Psoas muscle (tissue), 8 donors: Measurements from ENCODE around the gene PRRT3. TPM values are rescaled to one million over a fixed set of nuclear protein-coding genes. Genes with fewer than 3 reads are reported as not detected.

Experiments used
- ATAC-seq, 4 donors: fragments of 200-7000 bp; cut with Tn5 transposase; one replicate each; pipeline ENCODE4 v1.9.1; 2020; ENCODE audit warnings: moderate library complexity in 3 of 4, mild to moderate bottlenecking in 2 of 4
- DNase-seq, 2 donors: peaks; one replicate each; pipeline ENCODE4 v3.0.0-alpha.2; 2020
- H3K27ac ChIP-seq: fragments of 200-600 bp; one replicate; pipeline ENCODE4 v1.8.0; 2022
- H3K27me3 ChIP-seq, 3 donors: fragments of 200-600 bp in 1 of 3; one replicate each; pipeline versions ENCODE4 v1.6.1 to v1.8.0; 2013 to 2022; ENCODE audit warnings: low read length in 2 of 3, mild to moderate bottlenecking in 2 of 3, moderate library complexity in 1 of 3; ENCODE audit not compliant: insufficient read depth in 3 of 3
- H3K36me3 ChIP-seq, 2 donors: fragments of 200-600 bp in 1 of 2; one replicate each; pipeline versions ENCODE4 v1.6.1 to v1.8.0; 2013 to 2022; ENCODE audit warnings: low read depth in 1 of 2, mild to moderate bottlenecking in 1 of 2, moderate library complexity in 1 of 2; ENCODE audit not compliant: insufficient read depth in 1 of 2
- H3K4me1 ChIP-seq: fragments of 200-600 bp; one replicate; pipeline ENCODE4 v1.8.0; 2022
- H3K4me3 ChIP-seq: fragments of 200-600 bp; one replicate; pipeline ENCODE4 v1.8.0; 2022; ENCODE audit warnings: mild to moderate bottlenecking
- H3K9me3 ChIP-seq: fragments of 200-600 bp; one replicate; pipeline ENCODE4 v1.8.0; 2022
- WGBS, 3 donors: extraction: QIAGEN DNeasy Blood & Tissue Kit; methylation state at CpG; one replicate each; pipeline versions ENCODE4 v1.1.6 to v1.1.7; 2013; 5-methylcytosine and 5-hydroxymethylcytosine counted together
- intact Hi-C, 2 donors: fragments of 100-400 bp; cut with DNase I; formaldehyde crosslinking; loops; one replicate each; pipeline versions ENCODE4 v1.11.0 to v1.14.2; 2022
- long read RNA-seq, 2 donors: library from polyadenylated mRNA; unstranded; transcript quantifications; one replicate each; pipeline ENCODE4 v2.0.0, GENCODE V29; 2021
- polyA plus RNA-seq, 3 donors: library from polyadenylated mRNA; stranded (reverse); fragments of 200-250 nt; gene quantifications; one replicate each; pipeline ENCODE4 v1.2.3, GENCODE V29; 2013
- total RNA-seq, 4 donors: library from RNA; stranded (reverse); fragmentation: NEBNext Ultra II Directional in 2 of 4; extraction: Animal tissue kit (Norgen Biotek cat#: 25700) in 2 of 4; gene quantifications; one replicate each; pipeline versions ENCODE4 v1.2.1 to v1.2.4, GENCODE V29; 2021 to 2023
- TF ChIP-seq, protein P1 (sequence below): fragments of 200-600 bp; IDR thresholded peaks from one replicate; pipeline ENCODE4 v1.8.0; 2022; ENCODE audit warnings: antibody characterized with exemption
- donor health status: healthy with polysubstance abuse.
- donor health status: DM: no; HTN: no; CAD: no; lungs with moderate emphysema.
- donor health status: Bipolar disorder and iron deficiency.
- donor health status: healthy.
- donor health status: DM: yes; HTN: yes; CAD: no.
- donor health status: DM: no; HTN: no; CAD: no.
- donor health status: DM: no; HTN: no; CAD: no.
- donor health status: DM: yes; HTN: yes; CAD: no.

Gene PRRT3
- 1 to 10 TPM; 1.3 to 1.9 (median 1.6) TPM for total RNA-seq
- polyA plus RNA-seq, result 1 to 10 TPM in 1 of 3 donors, under 1 TPM in 2; 0.55 to 4.0 (median 0.65) TPM
- long read RNA-seq, donor 1, partial matches to known transcripts, result 2 of 3 reads
- long read RNA-seq, donor 1, other reads (novel, unspliced or antisense), result 1 of 3 reads
- long read RNA-seq, donor 2, partial matches to known transcripts, result 0 of 15 reads
- long read RNA-seq, donor 2, other reads (novel, unspliced or antisense), result 15 of 15 reads

DNA sequence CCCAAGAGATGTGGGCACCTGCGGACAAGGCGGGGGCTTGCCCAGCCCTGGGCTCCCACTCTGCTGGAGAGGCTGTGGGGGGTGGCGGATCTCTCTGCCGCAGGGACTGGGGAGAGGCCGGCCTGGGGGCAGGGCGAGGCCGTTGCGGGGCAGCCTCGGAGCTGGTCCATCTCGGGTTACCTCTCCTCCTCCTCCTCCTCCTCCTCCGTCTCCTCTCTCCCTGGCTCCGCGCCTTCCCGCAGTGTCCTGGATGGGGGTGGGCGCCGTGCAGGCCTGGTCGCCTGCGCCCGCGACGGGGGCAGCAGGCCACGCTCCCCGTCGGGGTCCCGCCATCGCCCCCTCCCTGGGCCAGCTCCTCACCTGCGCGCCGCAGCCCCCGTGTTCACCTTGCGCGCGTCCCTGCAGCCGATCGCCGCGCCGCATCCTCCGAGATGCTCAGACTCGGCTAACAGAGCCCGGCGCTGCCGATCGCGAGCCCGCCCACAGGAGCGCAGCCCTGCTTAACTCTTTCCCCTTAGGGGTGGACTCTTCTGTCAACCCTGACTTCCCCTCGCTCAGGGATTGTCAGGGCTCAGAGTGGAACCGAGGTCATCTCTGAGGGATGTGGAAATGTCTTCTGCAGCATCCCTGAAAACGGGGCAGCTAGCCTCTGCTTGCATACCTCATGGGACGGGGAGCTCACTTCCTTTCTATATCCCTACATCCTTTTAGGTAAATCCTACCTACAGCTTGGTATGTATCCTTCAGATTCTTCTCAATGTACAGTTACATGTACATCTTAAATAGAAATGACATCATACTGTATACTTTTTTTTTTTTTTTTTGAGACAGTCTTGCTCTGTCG is at the start of gene PRRT3:
Gene PRRT3, minus strand, starts transcription at position 447 of the 844 bp plus-strand sequence. CDS start 2,293 bp downstream, outside the sequence.
- Histone ChIP-seq H3K36me3 (peaks cover 0 to 24% of the 10 kb centered on the region in 2 donors), H3K9me3 (no peaks in the 10 kb centered on the region), H3K27ac (no peak within 1 kb of the TSS), H3K27me3 (no peaks in the 10 kb centered on the region), H3K4me3 (peak within 1 kb of the TSS; percentile 64), H3K4me1 (peaks cover 19% of the 10 kb centered on the region)
- DNase-seq (peak in 1 of 2 donors; percentile 69), ATAC-seq (peak; percentile 42 to 49 (median 42))
- TF ChIP-seq, protein P1, sequence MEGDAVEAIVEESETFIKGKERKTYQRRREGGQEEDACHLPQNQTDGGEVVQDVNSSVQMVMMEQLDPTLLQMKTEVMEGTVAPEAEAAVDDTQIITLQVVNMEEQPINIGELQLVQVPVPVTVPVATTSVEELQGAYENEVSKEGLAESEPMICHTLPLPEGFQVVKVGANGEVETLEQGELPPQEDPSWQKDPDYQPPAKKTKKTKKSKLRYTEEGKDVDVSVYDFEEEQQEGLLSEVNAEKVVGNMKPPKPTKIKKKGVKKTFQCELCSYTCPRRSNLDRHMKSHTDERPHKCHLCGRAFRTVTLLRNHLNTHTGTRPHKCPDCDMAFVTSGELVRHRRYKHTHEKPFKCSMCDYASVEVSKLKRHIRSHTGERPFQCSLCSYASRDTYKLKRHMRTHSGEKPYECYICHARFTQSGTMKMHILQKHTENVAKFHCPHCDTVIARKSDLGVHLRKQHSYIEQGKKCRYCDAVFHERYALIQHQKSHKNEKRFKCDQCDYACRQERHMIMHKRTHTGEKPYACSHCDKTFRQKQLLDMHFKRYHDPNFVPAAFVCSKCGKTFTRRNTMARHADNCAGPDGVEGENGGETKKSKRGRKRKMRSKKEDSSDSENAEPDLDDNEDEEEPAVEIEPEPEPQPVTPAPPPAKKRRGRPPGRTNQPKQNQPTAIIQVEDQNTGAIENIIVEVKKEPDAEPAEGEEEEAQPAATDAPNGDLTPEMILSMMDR, result no peak
- intact Hi-C loops, result no loop called here
- 2 to 4% (median 4%) methylated on average over 32 to 52 of the region's 52 CpGs for WGBS, 3 donors

DNA sequence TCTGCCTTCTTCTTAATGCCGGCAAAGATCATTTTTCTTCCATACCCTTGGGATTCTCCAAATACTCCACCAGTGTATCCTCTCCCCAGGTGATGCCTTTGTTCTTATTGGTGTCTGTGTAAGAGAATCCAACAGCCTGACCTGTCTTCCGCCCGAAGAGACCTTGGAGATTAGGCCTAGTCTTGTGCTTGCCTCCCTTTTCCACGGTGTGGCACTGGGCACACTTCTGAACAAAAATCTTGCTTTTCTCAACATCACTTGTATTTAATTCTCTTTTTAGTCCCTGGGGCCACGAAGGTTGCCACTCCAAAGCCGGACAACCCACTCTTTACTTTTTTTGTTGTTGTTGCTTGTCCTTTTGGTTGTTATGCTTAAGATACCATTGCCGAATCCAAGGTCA is 48.5 kb upstream of the PRRT3 start:
- H3K27ac ChIP-seq, result no peak overlapping the region
- 96 to 97% (median 97%) methylated on average over 7 of the region's 7 CpGs for WGBS, 3 donors
- no peaks in the 10 kb centered on the region for H3K4me1 ChIP-seq
- peaks cover 0 to 26% of the 10 kb centered on the region in 2 donors for H3K36me3 ChIP-seq
- DNase-seq (no peak), ATAC-seq (no peak)
- H3K4me3 ChIP-seq, result no peak overlapping the region
- no peaks in the 10 kb centered on the region for H3K27me3 ChIP-seq
- intact Hi-C loops, result no loop called here
- no peaks in the 10 kb centered on the region for H3K9me3 ChIP-seq
- TF ChIP-seq, protein P1, result no peak

DNA sequence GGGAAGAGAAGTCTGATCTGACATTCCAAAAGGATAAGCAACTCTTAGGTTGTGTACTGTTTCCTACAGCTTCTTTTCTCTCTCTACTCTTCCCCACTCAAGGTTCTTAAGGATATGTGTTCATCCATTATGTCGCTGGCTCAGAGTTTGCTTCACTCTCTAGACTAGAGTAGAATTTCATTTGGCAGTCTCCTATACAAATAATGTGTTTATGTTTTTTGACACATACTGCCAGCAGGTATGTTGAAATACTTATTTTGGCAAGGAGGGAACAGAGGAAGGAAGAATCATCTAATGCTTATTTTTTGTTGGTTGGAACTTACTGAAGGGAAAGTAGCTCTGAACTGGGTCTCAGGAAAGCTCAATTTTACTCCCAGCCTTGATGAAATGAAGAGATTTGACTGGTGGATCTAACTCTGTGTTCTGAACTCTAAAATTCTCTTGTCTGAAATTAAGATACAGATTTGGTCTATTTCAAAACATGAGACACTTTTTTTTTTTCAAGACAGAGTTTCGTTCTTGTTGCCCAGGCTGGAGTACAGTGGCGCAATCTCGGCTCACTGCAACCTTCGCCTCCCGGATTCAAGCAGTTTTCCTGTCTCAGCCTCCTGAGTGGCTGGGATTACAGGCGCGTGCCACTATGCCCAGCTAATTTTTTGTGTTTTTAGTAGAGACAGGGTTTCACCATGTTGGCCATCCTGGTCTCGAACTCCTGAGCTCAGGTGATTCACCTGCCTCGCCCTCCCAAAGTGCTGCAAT is 42.1 kb upstream of the PRRT3 start:
- no peaks in the 10 kb centered on the region for H3K9me3 ChIP-seq
- peak in 2 of 4 donors; percentile 32 to 68 for ATAC-seq
- H3K27me3 ChIP-seq, result no peaks in the 10 kb centered on the region
- DNase-seq, result no peak
- peaks cover 0 to 14% of the 10 kb centered on the region in 2 donors for H3K36me3 ChIP-seq
- no peak overlapping the region for H3K4me3 ChIP-seq
- H3K4me1 ChIP-seq, result no peaks in the 10 kb centered on the region
- intact Hi-C loops, result no loop called here
- peak overlapping the region; percentile 21 for H3K27ac ChIP-seq
- TF ChIP-seq, protein P1, result no peak
- 84 to 93% (median 91%) methylated on average over 10 of the region's 10 CpGs for WGBS, 3 donors

DNA sequence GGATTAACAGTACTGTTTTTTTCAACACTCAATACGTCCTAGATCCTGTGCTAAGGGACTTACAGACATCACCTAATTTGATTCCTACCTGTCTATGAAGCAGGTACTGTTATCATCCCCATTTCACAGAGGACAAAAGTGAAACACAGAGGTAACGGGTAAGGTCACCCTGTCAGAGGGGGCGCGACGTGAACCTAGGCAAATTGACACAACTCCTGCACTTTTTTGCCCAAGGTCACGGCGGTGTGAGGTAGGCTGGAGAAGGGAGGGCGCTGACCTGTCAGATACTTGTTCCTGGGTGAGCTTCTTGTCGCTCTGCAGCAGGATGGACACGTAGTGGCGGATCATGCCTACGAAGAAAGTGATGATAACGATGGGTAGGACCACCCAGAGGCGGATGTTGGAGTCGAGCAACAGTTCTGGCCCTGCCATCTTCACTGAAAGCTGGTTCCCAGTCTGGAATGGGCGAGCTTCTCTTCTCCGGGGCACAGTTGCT is 34.1 kb upstream of the PRRT3 start:
- ATAC-seq, result peak; percentile 48 to 71 (median 51)
- TF ChIP-seq, protein P1, result no peak

More for the DNA sequence above, 34.1 kb upstream of the PRRT3 start:
- no peak for DNase-seq
- H3K4me1 ChIP-seq, result peaks cover 37% of the 10 kb centered on the region
- 0 to 1% (median 1%) methylated on average over 17 of the region's 17 CpGs for WGBS, 3 donors
- H3K4me3 ChIP-seq, result peak overlapping the region; percentile 100
- peaks cover 0 to 35% of the 10 kb centered on the region in 2 donors for H3K36me3 ChIP-seq
- H3K9me3 ChIP-seq, result no peaks in the 10 kb centered on the region
- peak overlapping the region; percentile 92 for H3K27ac ChIP-seq
- intact Hi-C loops, result no loop called here
- H3K27me3 ChIP-seq, result no peaks in the 10 kb centered on the region
